CD4-positive, alpha-beta T cell treated with Interleukin-15 for 4 hours (primary cell): Measurements from ENCODE around the gene YPEL3.

Experiments used
- DNase-seq: peaks from one replicate; pipeline ENCODE4 v3.0.0-alpha.2; 2020; ENCODE audit warnings: low spot score

The YPEL3 gene

DNA sequence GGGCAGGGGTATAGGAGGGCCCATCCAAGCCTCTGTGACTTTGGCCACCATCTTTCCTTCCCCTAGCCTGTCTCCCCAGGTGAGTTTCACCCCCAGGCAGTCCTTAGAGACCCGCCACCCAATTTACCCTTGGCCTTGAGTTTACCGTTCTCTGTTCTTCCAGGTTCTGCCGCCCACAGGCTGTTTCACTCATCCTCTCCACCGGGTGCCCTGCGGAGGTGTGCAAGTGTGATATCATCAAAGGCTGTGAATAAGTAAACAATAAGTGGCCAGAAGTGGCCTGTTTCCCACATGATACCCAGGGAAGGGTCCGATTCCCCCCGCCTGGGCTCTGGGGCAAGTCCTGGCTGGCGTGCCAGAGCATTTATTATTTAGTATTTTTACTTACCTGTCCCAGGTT lies 49.8 kb downstream of the YPEL3 start:
- DNase-seq: no peak
